K562 (cell line): Measurements from ENCODE around the gene ARHGAP18.

Experiments
- CTCF ChIP-seq, 3 experiments: IDR thresholded peaks in 2 of 3; conservative IDR thresholded peaks in 1 of 3; 2 replicates each; pipeline ENCODE4 v1.5.1; 2011 to 2012; ENCODE audit warnings: low read length in 3 of 3, mild to moderate bottlenecking in 3 of 3, control low read depth in 2 of 3, improper control_type of control experiment in 1 of 3, inconsistent platforms in 1 of 3, low read depth in 1 of 3, mixed read lengths in 1 of 3, moderate library complexity in 1 of 3; ENCODE audit not compliant: insufficient read depth in 2 of 3
- GTF2A2 ChIP-seq: IDR thresholded peaks from 2 replicates; pipeline ENCODE4 v1.6.1; 2016; ENCODE audit warnings: mild to moderate bottlenecking, missing genetic modification characterization, missing compliant biosample characterization
- L3MBTL2 ChIP-seq: fragments of 450-650 bp; IDR thresholded peaks from 2 replicates; pipeline ENCODE4 v1.6.1; 2016; ENCODE audit warnings: mild to moderate bottlenecking, moderate library complexity
- MEIS2 ChIP-seq: fragments of 450-650 bp; IDR thresholded peaks from 2 replicates; pipeline ENCODE4 v1.6.1; 2014; ENCODE audit warnings: mild to moderate bottlenecking; ENCODE audit not compliant: partially characterized antibody
- NRF1 ChIP-seq, 2 experiments: fragments of 450-650 bp; IDR thresholded peaks in 1 of 2; conservative IDR thresholded peaks in 1 of 2; 2 replicates each; pipeline ENCODE4 v1.6.1; 2014; ENCODE audit warnings: mild to moderate bottlenecking in 2 of 2
- POLR2B ChIP-seq: fragments of 450-650 bp; IDR thresholded peaks from 2 replicates; pipeline ENCODE4 v1.6.1; 2018; ENCODE audit warnings: low read depth; ENCODE audit not compliant: partially characterized antibody
- SNRNP70 ChIP-seq: fragments of 200-400 bp; formaldehyde crosslinking; optimal IDR thresholded peaks from 2 replicates; pipeline ENCODE3; 2017; ENCODE audit warnings: low read depth, low read length
- XRCC4 ChIP-seq: IDR thresholded peaks from one replicate; pipeline ENCODE4 v1.6.1; 2011; ENCODE audit not compliant: insufficient read depth, insufficient read length; ENCODE audit errors: extremely low read depth
- ZBTB40 ChIP-seq, 2 experiments: fragments of 450-650 bp in 1 of 2; sonication (generic) in 1 of 2; formaldehyde crosslinking in 1 of 2; IDR thresholded peaks; 2 replicates each; pipeline versions ENCODE4 v1.7.1 to v1.9.0; 2016 to 2022; ENCODE audit warnings: inconsistent platforms in 1 of 2, mild to moderate bottlenecking in 1 of 2, missing genetic modification reagents in 1 of 2
- ZNF274 ChIP-seq: IDR thresholded peaks from 2 replicates; pipeline ENCODE4 v1.6.1; 2011; ENCODE audit warnings: low read depth, mild to moderate bottlenecking, low read length, moderate library complexity, borderline replicate concordance
- TF ChIP-seq, protein P1 (sequence below): fragments of 250-450 bp; sonication (Bioruptor Pico); IDR thresholded peaks from 2 replicates; pipeline ENCODE4 v1.8.0; 2022; ENCODE audit warnings: inconsistent platforms

DNA sequence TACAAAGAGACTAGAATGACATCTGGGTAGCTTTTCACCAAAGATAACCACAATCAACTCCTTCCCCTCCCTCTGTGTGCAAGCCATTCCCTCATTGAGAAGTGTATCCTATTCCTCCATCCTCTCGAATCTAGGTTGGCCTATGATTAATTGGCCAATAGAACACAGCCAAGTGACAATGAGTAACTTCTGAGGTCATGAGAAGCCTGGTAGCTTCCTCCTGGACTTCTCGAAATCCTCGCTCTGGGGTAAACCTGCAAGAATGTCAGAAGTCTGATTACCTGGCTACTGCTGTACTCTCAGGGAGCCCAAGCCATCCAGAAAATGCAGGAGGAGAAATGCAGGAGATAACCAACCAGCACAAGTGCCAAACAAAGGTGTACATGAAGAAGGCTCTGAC is 13.1 kb downstream of the ARHGAP18 start:
- no peak for TF ChIP-seq XRCC4
- no peak for TF ChIP-seq CTCF (IDR thresholded peaks at IDR 0.05 in 2 of 3, conservative IDR thresholded peaks at IDR 0.05 in 1 of 3; ENCODE audit: insufficient read depth in 2 of 3, low read depth in 1 of 3, low read length in 3 of 3)
- TF ChIP-seq SNRNP70, result no peak
- no peak for TF ChIP-seq MEIS2
- TF ChIP-seq, protein P1, sequence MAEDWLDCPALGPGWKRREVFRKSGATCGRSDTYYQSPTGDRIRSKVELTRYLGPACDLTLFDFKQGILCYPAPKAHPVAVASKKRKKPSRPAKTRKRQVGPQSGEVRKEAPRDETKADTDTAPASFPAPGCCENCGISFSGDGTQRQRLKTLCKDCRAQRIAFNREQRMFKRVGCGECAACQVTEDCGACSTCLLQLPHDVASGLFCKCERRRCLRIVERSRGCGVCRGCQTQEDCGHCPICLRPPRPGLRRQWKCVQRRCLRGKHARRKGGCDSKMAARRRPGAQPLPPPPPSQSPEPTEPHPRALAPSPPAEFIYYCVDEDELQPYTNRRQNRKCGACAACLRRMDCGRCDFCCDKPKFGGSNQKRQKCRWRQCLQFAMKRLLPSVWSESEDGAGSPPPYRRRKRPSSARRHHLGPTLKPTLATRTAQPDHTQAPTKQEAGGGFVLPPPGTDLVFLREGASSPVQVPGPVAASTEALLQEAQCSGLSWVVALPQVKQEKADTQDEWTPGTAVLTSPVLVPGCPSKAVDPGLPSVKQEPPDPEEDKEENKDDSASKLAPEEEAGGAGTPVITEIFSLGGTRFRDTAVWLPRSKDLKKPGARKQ, result no peak
- no peak for TF ChIP-seq ZBTB40 (IDR thresholded peaks at IDR 0.05)
- no peak for TF ChIP-seq ZBTB40 (CRISPR knock-in tag; IDR thresholded peaks at IDR 0.05)
- no peak for TF ChIP-seq ZNF274
- no peak for TF ChIP-seq NRF1 (conservative IDR thresholded peaks at IDR 0.05 in 1 of 2, IDR thresholded peaks at IDR 0.05 in 1 of 2)
- TF ChIP-seq GTF2A2 (tag), result no peak
- TF ChIP-seq L3MBTL2, result no peak
- TF ChIP-seq POLR2B, result no peak
